A549 (cell line): ENCODE data around the gene ARPC5L.

Experiments
- CHD2 ChIP-seq: fragments of 150-350 bp; IDR thresholded peaks from 2 replicates; pipeline ENCODE4 v1.6.1; 2014; ENCODE audit warnings: low read length; ENCODE audit not compliant: partially characterized antibody
- CTCF ChIP-seq: fragments of >200 bp; sonication (Bioruptor Twin); formaldehyde crosslinking; IDR thresholded peaks from 3 replicates; pipeline ENCODE4 v1.5.1; 2016
- EP300 ChIP-seq, 2 experiments: fragments of >200 bp; sonication (Bioruptor Twin); formaldehyde crosslinking; IDR thresholded peaks; 2 replicates in 1 of 2; 3 replicates in 1 of 2; pipeline ENCODE4 v1.6.1; 2016 to 2017
- RAD21 ChIP-seq, 2 experiments: fragments of >200 bp in 1 of 2; sonication (Bioruptor Twin) in 1 of 2; formaldehyde crosslinking in 1 of 2; IDR thresholded peaks in 1 of 2; conservative IDR thresholded peaks in 1 of 2; 2 replicates in 1 of 2; 3 replicates in 1 of 2; pipeline ENCODE4 v1.6.1; 2012 to 2018; ENCODE audit warnings: inconsistent platforms in 1 of 2

GRCh38 chr9:124855944-124856765 lies 5.8 kb upstream of the ARPC5L start:
- peak; percentile 40 for TF ChIP-seq CTCF
- TF ChIP-seq RAD21 (conservative IDR thresholded peaks at IDR 0.05 in 1 of 2, IDR thresholded peaks at IDR 0.05 in 1 of 2) = peak; percentile 33 to 43; a peak in 3 of 5 replicates
- no peak for TF ChIP-seq CHD2
- TF ChIP-seq EP300 (IDR thresholded peaks at IDR 0.05) = no peak
